H1 (cell line): ENCODE data around the gene OR10R2. TPM values are rescaled to one million over a fixed set of nuclear protein-coding genes. Genes with fewer than 3 reads are reported as not detected.

ENCODE experiments used
- CTCF ChIA-PET: fragments of 300-600 bp; sonication (Branson Sonifier 250); formaldehyde crosslinking; loops from one replicate; lab custom pipeline; 2021; ENCODE audit not compliant: partially characterized antibody; lab: Charles Lee
- POLR2A ChIA-PET: fragments of 300-600 bp; sonication (Branson Sonifier 250); formaldehyde crosslinking; loops from one replicate; lab custom pipeline; 2021; ENCODE audit warnings: inconsistent platforms; ENCODE audit not compliant: partially characterized antibody; lab: Charles Lee
- DNase-seq, 2 experiments: peaks; one replicate each; pipeline versions ENCODE4 v3.0.0 to v3.0.0-alpha.2; 2010 to 2022; ENCODE audit warnings: low spot score in 2 of 2, low read depth in 1 of 2, mixed read lengths in 1 of 2
- FAIRE-seq: peaks from 2 replicates; lab custom pipeline; 2011; peaks lifted over from hg19 to GRCh38; lab: Jason Lieb, UNC
- H2AFZ ChIP-seq: 2 replicates; pipeline ENCODE4 v1.8.1; 2012; ENCODE audit warnings: low read length, inconsistent platforms
- H2AK5ac ChIP-seq: 2 replicates; pipeline ENCODE4 v1.6.1; 2013; ENCODE audit warnings: low read depth, low read length
- H2BK120ac ChIP-seq: replicated peaks from 2 replicates; pipeline ENCODE3; 2013; ENCODE audit warnings: low read depth, low read length, inconsistent platforms
- H2BK12ac ChIP-seq: 2 replicates; pipeline ENCODE4 v1.6.1; 2013; ENCODE audit warnings: low read depth, low read length
- H2BK15ac ChIP-seq: 2 replicates; pipeline ENCODE4 v1.6.1; 2013; ENCODE audit warnings: low read length
- H2BK20ac ChIP-seq: 2 replicates; pipeline ENCODE4 v1.6.1; 2013; ENCODE audit warnings: low read length
- H2BK5ac ChIP-seq: 2 replicates; pipeline ENCODE4 v1.6.1; 2013; ENCODE audit warnings: low read depth, low read length
- H3K14ac ChIP-seq: 2 replicates; pipeline ENCODE4 v1.6.1; 2013; ENCODE audit warnings: inconsistent platforms; ENCODE audit not compliant: insufficient read length
- H3K18ac ChIP-seq: 2 replicates; pipeline ENCODE4 v1.6.1; 2013; ENCODE audit warnings: low read length; ENCODE audit errors: extremely low read depth
- H3K23ac ChIP-seq: 2 replicates; pipeline ENCODE4 v1.6.1; 2013; ENCODE audit warnings: inconsistent platforms; ENCODE audit not compliant: insufficient read length
- H3K23me2 ChIP-seq: 2 replicates; pipeline ENCODE4 v1.6.1; 2013; ENCODE audit warnings: low read depth, low read length
- H3K27ac ChIP-seq: 2 replicates; pipeline ENCODE4 v1.6.1; 2011; ENCODE audit warnings: low read depth, low read length, inconsistent platforms
- H3K27me3 ChIP-seq, 4 experiments: replicated peaks in 1 of 4; 1 replicate in 1 of 4; 2 replicates in 3 of 4; pipeline versions ENCODE4 v1.6.1 to v1.8.1; 2011 to 2013; ENCODE audit warnings: low read length in 3 of 4, mild to moderate bottlenecking in 3 of 4, inconsistent platforms in 2 of 4, mixed read lengths in 2 of 4, moderate library complexity in 1 of 4; ENCODE audit not compliant: control insufficient read depth in 3 of 4, insufficient read depth in 3 of 4; ENCODE audit errors: extremely low read depth in 1 of 4
- H3K36me3 ChIP-seq, 4 experiments: 2 replicates each; pipeline versions ENCODE4 v1.6.1 to v1.8.1; 2011 to 2013; ENCODE audit warnings: mild to moderate bottlenecking in 4 of 4, low read length in 3 of 4, moderate library complexity in 2 of 4, control low read depth in 1 of 4, inconsistent platforms in 1 of 4; ENCODE audit not compliant: insufficient read depth in 4 of 4, control insufficient read depth in 2 of 4
- H3K4ac ChIP-seq: replicated peaks from 2 replicates; pipeline ENCODE3; 2013; ENCODE audit warnings: low read length, low read depth, mixed read lengths, inconsistent platforms; ENCODE audit not compliant: insufficient read length
- H3K4me1 ChIP-seq, 4 experiments: replicated peaks in 1 of 4; 1 replicate in 1 of 4; 2 replicates in 3 of 4; pipeline versions ENCODE4 v1.6.1 to v1.8.1; 2011 to 2013; ENCODE audit warnings: low read length in 3 of 4, inconsistent platforms in 2 of 4, mixed read lengths in 1 of 4; ENCODE audit not compliant: insufficient read depth in 4 of 4, control insufficient read depth in 3 of 4
- H3K4me2 ChIP-seq, 2 experiments: 2 replicates each; pipeline versions ENCODE4 v1.6.1 to v1.8.1; 2011 to 2013; ENCODE audit warnings: low read depth in 2 of 2, low read length in 2 of 2, control low read depth in 1 of 2, inconsistent platforms in 1 of 2, mild to moderate bottlenecking in 1 of 2; ENCODE audit not compliant: insufficient read depth in 1 of 2
- H3K4me3 ChIP-seq, 4 experiments: fragments of 200-600, 300-600 bp in 1 of 4; sonication (generic), shearing (Covaris generic), sonication (Bioruptor Twin) in 1 of 4; 2 replicates each; pipeline versions ENCODE4 v1.5.1 to v1.8.1; 2011 to 2016; ENCODE audit warnings: low read length in 4 of 4, low read depth in 3 of 4, control low read depth in 2 of 4, inconsistent platforms in 2 of 4, mild to moderate bottlenecking in 2 of 4, mixed read lengths in 1 of 4, moderate library complexity in 1 of 4; ENCODE audit not compliant: insufficient read depth in 2 of 4; ENCODE audit errors: extremely low read depth in 1 of 4
- H3K56ac ChIP-seq: replicated peaks from 2 replicates; pipeline ENCODE3; 2013; ENCODE audit warnings: low read depth, mild to moderate bottlenecking, mixed read lengths, low read length, inconsistent platforms; ENCODE audit not compliant: insufficient read length
- H3K79me1 ChIP-seq: 2 replicates; pipeline ENCODE4 v1.6.1; 2013; ENCODE audit warnings: low read depth, low read length, control low read depth
- H3K79me2 ChIP-seq, 2 experiments: 2 replicates each; pipeline versions ENCODE4 v1.6.1 to v1.8.1; 2012 to 2013; ENCODE audit warnings: low read length in 2 of 2, mild to moderate bottlenecking in 2 of 2, inconsistent platforms in 1 of 2; ENCODE audit not compliant: insufficient read depth in 2 of 2, control insufficient read depth in 1 of 2
- H3K9ac ChIP-seq, 4 experiments: replicated peaks in 1 of 4; 1 replicate in 1 of 4; 2 replicates in 3 of 4; pipeline versions ENCODE4 v1.6.1 to v1.8.1; 2011 to 2013; ENCODE audit warnings: low read depth in 3 of 4, low read length in 3 of 4, control low read depth in 2 of 4, mild to moderate bottlenecking in 2 of 4, moderate library complexity in 2 of 4, inconsistent platforms in 1 of 4; ENCODE audit errors: extremely low read depth in 1 of 4
- H3K9me3 ChIP-seq, 2 experiments: 2 replicates each; pipeline versions ENCODE4 v1.6.1 to v1.8.1; 2012 to 2013; ENCODE audit warnings: mild to moderate bottlenecking in 2 of 2, moderate library complexity in 2 of 2, control low read depth in 1 of 2, inconsistent platforms in 1 of 2, low read depth in 1 of 2, low read length in 1 of 2, mixed read lengths in 1 of 2; ENCODE audit not compliant: insufficient read depth in 2 of 2
- H4K20me1 ChIP-seq, 2 experiments: replicated peaks in 1 of 2; 2 replicates each; pipeline versions ENCODE3 to v1.8.1; 2011 to 2013; ENCODE audit warnings: inconsistent platforms in 2 of 2, low read length in 2 of 2, mild to moderate bottlenecking in 1 of 2; ENCODE audit not compliant: insufficient read depth in 2 of 2, control insufficient read depth in 1 of 2
- H4K5ac ChIP-seq: 2 replicates; pipeline ENCODE4 v1.6.1; 2013; ENCODE audit warnings: low read length, low read depth, mixed read lengths, inconsistent platforms; ENCODE audit not compliant: insufficient read length
- H4K8ac ChIP-seq: 2 replicates; pipeline ENCODE4 v1.8.0; 2013; ENCODE audit warnings: mild to moderate bottlenecking, moderate library complexity, low read length, inconsistent platforms; ENCODE audit not compliant: insufficient read depth; ENCODE audit errors: extremely low read depth
- H4K91ac ChIP-seq: replicated peaks from 2 replicates; pipeline ENCODE3; 2013; ENCODE audit warnings: low read length, mixed read lengths, inconsistent platforms; ENCODE audit not compliant: insufficient read length
- BACH1 ChIP-seq: IDR thresholded peaks from 2 replicates; pipeline ENCODE4 v1.6.1; 2012; ENCODE audit warnings: low read length, improper control_type of control experiment
- CREB1 ChIP-seq: IDR thresholded peaks from 2 replicates; pipeline ENCODE4 v1.6.1; 2012; ENCODE audit warnings: inconsistent platforms
- KDM1A ChIP-seq: fragments of 200-600, 300-600 bp; sonication (generic); IDR thresholded peaks from 2 replicates; pipeline ENCODE4 v1.7.1; 2016; ENCODE audit warnings: mild to moderate bottlenecking, low read length, borderline replicate concordance
- MAFK ChIP-seq: IDR thresholded peaks from 2 replicates; pipeline ENCODE4 v1.6.1; 2012; ENCODE audit warnings: low read depth, mild to moderate bottlenecking, improper control_type of control experiment, low read length
- PHF8 ChIP-seq: fragments of 200-600 bp; sonication (generic); conservative IDR thresholded peaks from 2 replicates; pipeline ENCODE4 v1.7.1; 2012; ENCODE audit warnings: low read depth, mild to moderate bottlenecking, inconsistent platforms, low read length, moderate library complexity
- POLR2AphosphoS5 ChIP-seq: IDR thresholded peaks from 2 replicates; pipeline ENCODE4 v1.6.1; 2011; ENCODE audit warnings: low read depth, low read length
- POU5F1 ChIP-seq: IDR thresholded peaks from 2 replicates; pipeline ENCODE4 v1.6.1; 2011; ENCODE audit warnings: low read depth, mild to moderate bottlenecking, low read length, moderate library complexity
- RXRA ChIP-seq: IDR thresholded peaks from 2 replicates; pipeline ENCODE4 v1.6.1; 2011; ENCODE audit warnings: low read depth, mild to moderate bottlenecking, low read length, moderate library complexity; ENCODE audit not compliant: insufficient read depth
- SAP30 ChIP-seq: fragments of 300-600 bp; sonication (generic); IDR thresholded peaks from 2 replicates; pipeline ENCODE4 v1.7.1; 2012; ENCODE audit warnings: low read length, moderate library complexity, mild to moderate bottlenecking, inconsistent platforms; ENCODE audit not compliant: insufficient read depth, insufficient replicate concordance
- SP1 ChIP-seq: IDR thresholded peaks from 2 replicates; pipeline ENCODE4 v1.6.1; 2011; ENCODE audit warnings: low read depth, low read length
- SP4 ChIP-seq: IDR thresholded peaks from 2 replicates; pipeline ENCODE4 v1.6.1; 2012; ENCODE audit warnings: low read length, inconsistent platforms
- TAF7 ChIP-seq: optimal IDR thresholded peaks from 2 replicates; pipeline ENCODE3; 2011; ENCODE audit warnings: low read depth, mild to moderate bottlenecking, inconsistent platforms, low read length, moderate library complexity, borderline replicate concordance
- TBP ChIP-seq: IDR thresholded peaks from 2 replicates; pipeline ENCODE4 v1.6.1; 2011; ENCODE audit warnings: low read depth, low read length, improper control_type of control experiment
- TCF12 ChIP-seq: IDR thresholded peaks from 2 replicates; pipeline ENCODE4 v1.6.1; 2011; ENCODE audit warnings: low read depth, mild to moderate bottlenecking, low read length
- ZNF274 ChIP-seq: IDR thresholded peaks from 2 replicates; pipeline ENCODE4 v1.7.0; 2012; ENCODE audit warnings: low read length, borderline replicate concordance; ENCODE audit errors: extremely low read depth
- WGBS, 2 experiments: shearing (Covaris generic) in 1 of 2; methylation state at CpG; one replicate each; pipeline versions ENCODE4 v1.1.6 to v1.1.7; 2013 to 2015; ENCODE audit warnings: low lambda C conversion rate in 2 of 2, mixed read lengths in 2 of 2, inconsistent platforms in 1 of 2, low coverage in 1 of 2, missing lambda C conversion rate in 1 of 2; ENCODE audit not compliant: insufficient replicate concordance in 2 of 2, insufficient coverage in 1 of 2, insufficient read length in 1 of 2; ENCODE audit errors: extremely low coverage in 1 of 2, missing lambda C conversion rate in 1 of 2; 5-methylcytosine and 5-hydroxymethylcytosine counted together
- polyA plus RNA-seq, 7 experiments: library from polyadenylated mRNA; depleted of rRNA in 3 of 7; stranded (reverse) in 5 of 7; unstranded in 2 of 7; fragments of >200 nt in 5 of 7; fragments of 200-250 nt in 2 of 7; gene quantifications; 1 replicate in 5 of 7; 2 replicates in 1 of 7; 4 replicates in 1 of 7; pipeline versions ENCODE4 v1.2.1 to v1.2.3, GENCODE V29; 2011 to 2013; ENCODE audit warnings: missing spikeins in 2 of 7, mixed read lengths in 2 of 7
- total RNA-seq: library from RNA; stranded (reverse); fragmentation: NEBNext Ultra II Directional; extraction: Animal tissue kit (Norgen Biotek cat#: 25700); gene quantifications from 2 replicates; pipeline ENCODE4 v1.2.1, GENCODE V29; 2021

Gene OR10R2
- total and polyA plus RNA-seq, 2 of the 8 experiments (the other 6 are each of a cell fraction or from before 2014, with no cell fraction given) = not detected

- Histone ChIP-seq H2BK20ac (no peak overlapping the region), H3K27ac (no peak overlapping the region), H3K56ac (no peak overlapping the region), H3K27me3 (no peaks in the 10 kb centered on the region), H3K4ac (no peak overlapping the region), H3K36me3 (no peaks in the 10 kb centered on the region), H4K8ac (no peak overlapping the region), H2BK12ac (no peak overlapping the region), H3K79me1 (no peaks in the 10 kb centered on the region), H2BK5ac (no peak overlapping the region), H3K14ac (no peak overlapping the region), H4K91ac (no peak overlapping the region), H2BK120ac (no peak overlapping the region), H3K9ac (no peak overlapping the region), H3K4me3 (no peak overlapping the region), H3K18ac (no peak overlapping the region), H3K9me3 (no peaks in the 10 kb centered on the region), H3K23ac (no peak overlapping the region), H2AK5ac (no peak overlapping the region), H3K79me2 (no peaks in the 10 kb centered on the region), H2BK15ac (no peak overlapping the region), H3K23me2 (no peaks in the 10 kb centered on the region), H4K5ac (no peak overlapping the region), H4K20me1 (no peaks in the 10 kb centered on the region), H3K4me1 (no peaks in the 10 kb centered on the region), H2AFZ (peak overlapping the region; percentile 71; the same call in 1 of the 2 replicates), H3K4me2 (no peak overlapping the region)
- no peak for DNase-seq
- WGBS, 2 experiments = 88% methylated on average over 1 of the region's 1 CpG; no CpG with 5 or more reads in 1 of the 2 experiments
- ChIA-PET CTCF (no interaction called here), POLR2A (no interaction called here)
- peak; percentile 19 for FAIRE-seq
- no peak for TF ChIP-seq SP4
- TF ChIP-seq PHF8 = no peak
- no peak for TF ChIP-seq TBP
- TF ChIP-seq ZNF274 = no peak
- no peak for TF ChIP-seq CREB1
- TF ChIP-seq MAFK = no peak
- no peak for TF ChIP-seq TCF12
- no peak for TF ChIP-seq KDM1A
- TF ChIP-seq TAF7 = no peak
- TF ChIP-seq BACH1 = no peak
- TF ChIP-seq POLR2AphosphoS5 = no peak
- TF ChIP-seq POU5F1 = no peak
- TF ChIP-seq SP1 = no peak
- TF ChIP-seq RXRA = no peak
- no peak for TF ChIP-seq SAP30
Measured at GRCh38 chr1:158454537-158454936, 17.5 kb upstream of the OR10R2 start.
